K562 treated with DMSO at 1 percent for 48 hours (cell line): ENCODE measurements around the gene DHDH. TPM values are rescaled to one million over a fixed set of nuclear protein-coding genes. Genes with fewer than 3 reads are reported as not detected.

ENCODE experiments used
- total RNA-seq: library from RNA; unstranded; fragments of 300-600 nt; gene quantifications from 2 replicates; pipeline ENCODE4 v1.2.3, GENCODE V29; 2022; ENCODE audit warnings: low replicate concordance; ENCODE audit errors: extremely low read depth

DHDH gene
- total RNA-seq = not detected in 2 replicates

DNA sequence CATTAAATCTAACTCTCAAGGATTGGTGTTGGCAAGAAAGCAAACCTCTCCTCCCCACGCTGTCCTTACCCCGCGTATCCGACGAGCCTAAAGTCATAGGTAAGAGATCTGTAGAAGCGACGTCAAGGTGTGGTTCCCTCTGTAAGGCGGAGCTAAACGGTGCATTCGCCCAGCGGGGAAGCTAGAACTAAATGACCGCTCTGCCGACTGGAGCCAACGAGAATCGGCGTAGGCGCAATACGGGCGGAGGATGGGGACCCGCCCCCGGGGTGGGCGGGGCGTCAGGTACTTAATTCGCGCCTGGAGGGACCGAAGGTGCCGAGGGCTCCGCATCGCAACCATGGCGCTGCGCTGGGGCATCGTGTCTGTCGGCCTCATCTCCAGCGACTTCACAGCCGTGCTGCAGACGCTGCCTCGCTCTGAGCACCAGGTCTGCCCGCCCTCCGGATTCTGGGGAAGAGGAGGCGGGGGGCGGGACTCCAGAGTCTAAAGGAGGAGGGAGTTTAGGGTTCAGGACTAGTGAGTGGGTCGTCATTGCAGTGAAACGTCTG is at the start of gene DHDH:
DHDH (plus strand) TSS at position 318 of the 551 bp plus-strand sequence; CDS start at position 341, 23 bp downstream.

GRCh38 chr19:48899781-48900476 is 33.6 kb upstream of the DHDH start, which contains the start of gene NUCB1:
NUCB1 (plus strand) TSS chr19:48900312; CDS start chr19:48900797, 485 bp downstream.

DNA sequence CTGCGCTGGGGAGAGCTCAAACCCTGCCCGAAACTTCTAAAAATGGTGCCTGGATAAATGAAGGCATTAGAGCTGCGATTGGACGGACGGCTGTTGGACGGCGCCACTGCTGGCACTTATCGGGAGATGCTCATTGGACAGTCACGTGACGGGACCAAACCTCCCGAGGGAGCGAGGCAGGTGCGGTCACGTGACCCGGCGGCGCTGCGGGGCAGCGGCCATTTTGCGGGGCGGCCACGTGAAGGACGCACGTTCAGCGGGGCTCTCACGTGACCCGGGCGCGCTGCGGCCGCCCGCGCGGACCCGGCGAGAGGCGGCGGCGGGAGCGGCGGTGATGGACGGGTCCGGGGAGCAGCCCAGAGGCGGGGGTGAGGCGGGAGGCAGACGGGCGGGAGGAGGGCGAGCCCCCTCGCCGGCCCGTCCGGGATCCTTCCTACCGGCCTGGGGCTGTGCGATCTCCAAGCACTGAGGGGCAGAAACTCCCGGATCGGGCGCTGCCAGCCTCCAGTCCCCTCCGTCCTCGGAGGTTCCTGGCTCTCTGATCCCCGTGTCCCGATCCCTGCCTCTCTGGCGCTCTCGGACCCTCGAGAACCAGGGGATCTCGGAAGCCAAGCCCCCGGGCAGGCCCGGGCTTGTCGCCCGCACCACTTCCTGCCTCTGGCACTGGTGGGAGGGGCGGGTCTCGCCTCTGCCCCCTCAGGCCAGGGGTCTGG is 21.3 kb downstream of the DHDH start, which contains the start of gene BAX:
BAX (plus strand) TSS at position 281 of the 713 bp plus-strand sequence; CDS start at position 335, 54 bp downstream.

DNA sequence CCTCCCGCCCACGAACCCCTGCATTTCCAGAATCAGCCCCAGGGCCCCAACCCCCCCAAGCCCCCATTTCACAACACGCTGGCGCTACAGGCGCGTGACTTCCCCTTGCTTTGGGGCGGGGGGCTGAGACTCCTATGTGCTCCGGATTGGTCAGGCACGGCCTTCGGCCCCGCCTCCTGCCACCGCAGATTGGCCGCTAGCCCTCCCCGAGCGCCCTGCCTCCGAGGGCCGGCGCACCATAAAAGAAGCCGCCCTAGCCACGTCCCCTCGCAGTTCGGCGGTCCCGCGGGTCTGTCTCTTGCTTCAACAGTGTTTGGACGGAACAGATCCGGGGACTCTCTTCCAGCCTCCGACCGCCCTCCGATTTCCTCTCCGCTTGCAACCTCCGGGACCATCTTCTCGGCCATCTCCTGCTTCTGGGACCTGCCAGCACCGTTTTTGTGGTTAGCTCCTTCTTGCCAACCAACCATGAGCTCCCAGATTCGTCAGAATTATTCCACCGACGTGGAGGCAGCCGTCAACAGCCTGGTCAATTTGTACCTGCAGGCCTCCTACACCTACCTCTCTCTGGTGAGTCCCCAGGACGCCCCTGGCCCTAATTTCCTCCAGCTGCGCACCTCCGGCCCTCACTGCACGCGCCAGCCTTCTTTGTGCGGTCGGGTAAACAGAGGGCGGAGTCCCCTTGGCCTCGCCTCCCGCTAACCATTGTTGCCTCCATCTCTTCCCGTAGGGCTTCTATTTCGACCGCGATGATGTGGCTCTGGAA is 31.7 kb downstream of the DHDH start, which contains the start of gene FTL:
FTL (plus strand) TSS at position 270 of the 766 bp plus-strand sequence; CDS start at position 469, 199 bp downstream.

DNA sequence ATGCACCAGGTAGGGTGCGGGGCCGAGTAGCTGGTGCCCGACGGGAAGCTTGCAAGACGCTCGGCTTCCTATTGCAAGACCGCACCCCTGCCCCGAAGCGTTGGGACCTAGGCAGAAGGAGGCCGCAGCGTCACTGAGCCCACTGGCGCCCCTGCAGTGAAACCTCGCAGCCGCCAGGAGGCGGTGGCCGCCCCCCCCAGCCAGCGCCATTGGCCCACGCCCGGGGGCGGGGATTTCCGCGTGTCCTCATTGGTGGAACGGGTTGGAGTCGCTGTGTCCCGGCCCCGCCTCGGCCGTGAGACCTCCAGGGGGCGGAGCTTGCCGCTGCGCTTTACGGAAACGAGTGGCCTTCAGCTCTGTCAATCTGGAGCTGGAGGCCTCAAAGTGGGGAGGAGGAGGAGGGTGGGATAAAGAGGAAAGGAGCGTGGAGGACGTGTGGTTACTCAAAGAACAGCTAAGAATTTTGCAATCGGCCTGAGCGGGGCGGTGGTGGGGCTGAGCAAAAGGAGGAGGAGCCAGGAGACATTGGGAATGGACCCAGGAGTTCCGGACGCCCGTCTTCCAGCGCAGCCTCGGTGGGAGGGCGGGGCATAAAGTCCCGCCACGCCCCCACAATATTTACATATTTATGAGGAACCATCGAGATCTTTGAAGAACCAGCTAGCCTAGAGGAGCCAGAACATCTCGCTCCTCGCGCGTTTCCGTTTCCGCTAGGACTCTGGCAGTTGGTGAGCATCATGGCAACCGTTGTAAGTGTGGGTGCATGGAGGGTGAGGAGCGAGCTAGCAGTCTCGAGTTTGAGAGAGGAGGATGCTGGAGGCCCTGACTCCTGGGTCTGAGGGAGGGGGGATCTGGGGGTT is 59.9 kb downstream of the DHDH start, which contains the start of the genes GYS1 and RUVBL2:
GYS1 (minus strand) TSS at position 135 of the 860 bp plus-strand sequence. CDS start 197 bp downstream, outside the sequence.
RUVBL2 (plus strand) TSS at position 713 of the 860 bp plus-strand sequence; CDS start at position 738, 25 bp downstream.

Other genes starting within 250 kb of the DHDH start
- not detected in 2 replicates for gene FUT2, start 237.7 kb upstream of the DHDH start, total RNA-seq
- not detected in 2 replicates for gene MAMSTR, start 214.0 kb upstream of the DHDH start, total RNA-seq
- gene RASIP1, start 193.1 kb upstream of the DHDH start, total RNA-seq = not detected in 2 replicates
- not detected in 2 replicates for gene IZUMO1, start 186.8 kb upstream of the DHDH start, total RNA-seq
- gene FUT1, start 181.1 kb upstream of the DHDH start, total RNA-seq = not detected in 2 replicates
- not detected in 2 replicates for gene FGF21, start 178.2 kb upstream of the DHDH start, total RNA-seq
- gene BCAT2, start 122.7 kb upstream of the DHDH start, total RNA-seq = not detected in 2 replicates
- gene HSD17B14, start 97.2 kb upstream of the DHDH start, total RNA-seq = not detected in 2 replicates
- gene PLEKHA4, start 65.1 kb upstream of the DHDH start, total RNA-seq = not detected in 2 replicates
- gene PPP1R15A, start 61.3 kb upstream of the DHDH start, total RNA-seq = not detected in 2 replicates
- gene TULP2, start 35.0 kb upstream of the DHDH start, total RNA-seq = not detected in 2 replicates
- gene NUCB1, start 33.4 kb upstream of the DHDH start, total RNA-seq = 924 and 1,522 TPM in 2 replicates
- gene BAX, start 21.2 kb downstream of the DHDH start, total RNA-seq = not detected in 2 replicates
- 5,393 and 6,511 TPM in 2 replicates for gene FTL, start 31.6 kb downstream of the DHDH start, total RNA-seq
- 109 TPM in 1 of 2 replicates, not detected in the other for gene GYS1, start 59.6 kb downstream of the DHDH start, total RNA-seq
- not detected in 2 replicates for gene RUVBL2, start 60.2 kb downstream of the DHDH start, total RNA-seq
- gene LHB, start 83.4 kb downstream of the DHDH start, total RNA-seq = not detected in 2 replicates
- not detected in 2 replicates for gene CGB3, start 90.6 kb downstream of the DHDH start, total RNA-seq
- not detected in 2 replicates for gene CGB2, start 98.2 kb downstream of the DHDH start, total RNA-seq
- not detected in 2 replicates for gene CGB1, start 103.2 kb downstream of the DHDH start, total RNA-seq
- gene CGB5, start 110.1 kb downstream of the DHDH start, total RNA-seq = not detected in 2 replicates
- not detected in 2 replicates for gene CGB8, start 115.4 kb downstream of the DHDH start, total RNA-seq
- not detected in 2 replicates for gene CGB7, start 124.0 kb downstream of the DHDH start, total RNA-seq
- not detected in 2 replicates for gene NTF4, start 131.1 kb downstream of the DHDH start, total RNA-seq
- not detected in 2 replicates for gene KCNA7, start 139.0 kb downstream of the DHDH start, total RNA-seq
- not detected in 2 replicates for gene SNRNP70, start 151.8 kb downstream of the DHDH start, total RNA-seq
- not detected in 2 replicates for gene LIN7B, start 180.7 kb downstream of the DHDH start, total RNA-seq
- gene C19orf73, start 185.4 kb downstream of the DHDH start, total RNA-seq = not detected in 2 replicates
- gene PPFIA3, start 185.8 kb downstream of the DHDH start, total RNA-seq = not detected in 2 replicates
- not detected in 2 replicates for gene HRC, start 221.7 kb downstream of the DHDH start, total RNA-seq
- gene TRPM4, start 224.1 kb downstream of the DHDH start, total RNA-seq = 127 TPM in 1 of 2 replicates, not detected in the other